Activated CD8-positive, alpha-beta memory T cell treated with anti-CD3 and anti-CD28 coated beads for 36 hours (primary cell): ENCODE measurements around the gene SLC8A3. TPM values are rescaled to one million over a fixed set of nuclear protein-coding genes. Genes with fewer than 3 reads are reported as not detected.

Experiments
- CTCF ChIA-PET: fragments of 350-600 bp; sonication (Branson Sonifier 250); formaldehyde crosslinking; loops from one replicate; lab custom pipeline; 2021; ENCODE audit warnings: antibody characterized with exemption; lab: Charles Lee
- POLR2A ChIA-PET: fragments of 350-600 bp; sonication (Branson Sonifier 250); formaldehyde crosslinking; loops from one replicate; lab custom pipeline; 2021; ENCODE audit warnings: antibody characterized with exemption; lab: Charles Lee
- total RNA-seq, 2 experiments: library from RNA; stranded (reverse); gene quantifications; one replicate each; pipeline ENCODE4 v1.2.3, GENCODE V29; 2021

SLC8A3 gene
- total RNA-seq, 2 experiments from 2014 or later = 0.25 to 0.38 TPM

GRCh38 chr14:70086685-70087379 is 101.9 kb downstream of the SLC8A3 start:
- CTCF ChIA-PET = interaction anchor here (1.0 kb wide), 1 partner anchor 10 kb away, joined by 3 read pairs; no protein-coding TSS in a partner anchor
- POLR2A ChIA-PET = no interaction called here

- POLR2A ChIA-PET = no interaction called here
Measured at GRCh38 chr14:70084226-70084625, 104.5 kb downstream of the SLC8A3 start.

GRCh38 chr14:70082394-70082793 is 106.4 kb downstream of the SLC8A3 start:
- CTCF ChIA-PET = interaction anchor here (1.4 kb wide), 1 partner anchor 9 kb away, joined by 3 read pairs; no protein-coding TSS in a partner anchor
- POLR2A ChIA-PET = no interaction called here

More at GRCh38 chr14:70084226-70084625, 104.5 kb downstream of the SLC8A3 start:
- CTCF ChIA-PET = no interaction called here

- CTCF ChIA-PET = no interaction called here
- POLR2A ChIA-PET = no interaction called here
Measured at GRCh38 chr14:70080076-70080475, 108.7 kb downstream of the SLC8A3 start.

- ChIA-PET CTCF (no interaction called here), POLR2A (no interaction called here)
Measured at GRCh38 chr14:70078329-70078728, 110.4 kb downstream of the SLC8A3 start.

- ChIA-PET POLR2A (no interaction called here), CTCF (no interaction called here)
Measured at GRCh38 chr14:70077720-70078119, 111.0 kb downstream of the SLC8A3 start.

- POLR2A ChIA-PET = no interaction called here
- CTCF ChIA-PET = interaction anchor here (0.9 kb wide), 1 partner anchor 11 kb away, joined by 3 read pairs; no protein-coding TSS in a partner anchor
Measured at GRCh38 chr14:70077005-70077404, 111.7 kb downstream of the SLC8A3 start.

GRCh38 chr14:70073924-70074566 is 114.7 kb downstream of the SLC8A3 start:
- POLR2A ChIA-PET = no interaction called here
- CTCF ChIA-PET = interaction anchor here (1.2 to 1.9 kb wide), 3 partner anchors 8 to 46 kb away, joined by 3 to 8 read pairs (median 3); no protein-coding TSS in a partner anchor

GRCh38 chr14:70069186-70069585 is 119.6 kb downstream of the SLC8A3 start:
- ChIA-PET POLR2A (no interaction called here), CTCF (no interaction called here)

- ChIA-PET POLR2A (no interaction called here), CTCF (no interaction called here)
Measured at GRCh38 chr14:70067810-70068209, 120.9 kb downstream of the SLC8A3 start.

- ChIA-PET CTCF (no interaction called here), POLR2A (no interaction called here)
Measured at GRCh38 chr14:70064136-70064865, 124.5 kb downstream of the SLC8A3 start.

GRCh38 chr14:70061108-70061507 is 127.6 kb downstream of the SLC8A3 start:
- ChIA-PET POLR2A (no interaction called here), CTCF (no interaction called here)

- CTCF ChIA-PET = no interaction called here
- POLR2A ChIA-PET = no interaction called here
Measured at GRCh38 chr14:70059545-70059944, 129.2 kb downstream of the SLC8A3 start.

GRCh38 chr14:70057519-70058136 is 131.1 kb downstream of the SLC8A3 start:
- ChIA-PET POLR2A (no interaction called here), CTCF (no interaction called here)

GRCh38 chr14:70052990-70053389 is 135.8 kb downstream of the SLC8A3 start:
- POLR2A ChIA-PET = no interaction called here
- CTCF ChIA-PET = no interaction called here

GRCh38 chr14:70050136-70050535 is 138.6 kb downstream of the SLC8A3 start:
- ChIA-PET POLR2A (no interaction called here), CTCF (no interaction called here)

GRCh38 chr14:70049605-70050004 is 139.1 kb downstream of the SLC8A3 start:
- ChIA-PET CTCF (no interaction called here), POLR2A (no interaction called here)

- ChIA-PET CTCF (no interaction called here), POLR2A (no interaction called here)
Measured at GRCh38 chr14:70048313-70048654, 140.5 kb downstream of the SLC8A3 start.

- ChIA-PET CTCF (no interaction called here), POLR2A (no interaction called here)
Measured at GRCh38 chr14:70047598-70048312, 141.0 kb downstream of the SLC8A3 start.
